ENCODE results near the gene EXOG.

The EXOG gene

GRCh38 chr3:38510631-38511030, 14.5 kb downstream of the EXOG start:
- no peak for DNase-seq (ENCODE audit: low read depth)

DNA sequence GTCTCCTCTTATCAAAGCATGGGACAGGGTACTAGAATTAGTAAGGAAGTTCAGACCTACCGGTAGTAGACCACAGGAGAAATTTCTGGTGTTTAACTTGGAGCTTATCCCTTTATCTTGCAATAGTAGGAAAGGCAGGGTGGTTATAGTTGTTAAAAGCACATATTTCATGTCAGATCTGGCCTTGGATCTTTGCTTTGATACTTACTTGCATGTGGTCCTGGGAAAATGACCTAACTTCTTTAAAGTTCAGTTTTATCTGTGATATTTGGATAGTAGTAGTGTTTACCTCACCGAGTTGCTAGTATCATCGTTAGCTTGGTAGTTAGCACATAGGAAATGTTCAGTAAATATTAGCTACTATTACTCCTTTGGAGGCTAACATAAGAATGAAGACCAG, 15.4 kb downstream of the EXOG start:
- peak; percentile 7 for DNase-seq (ENCODE audit: low read depth)

GRCh38 chr3:38515367-38515766, 19.2 kb downstream of the EXOG start:
- no peak for DNase-seq (ENCODE audit: low read depth)

DNA sequence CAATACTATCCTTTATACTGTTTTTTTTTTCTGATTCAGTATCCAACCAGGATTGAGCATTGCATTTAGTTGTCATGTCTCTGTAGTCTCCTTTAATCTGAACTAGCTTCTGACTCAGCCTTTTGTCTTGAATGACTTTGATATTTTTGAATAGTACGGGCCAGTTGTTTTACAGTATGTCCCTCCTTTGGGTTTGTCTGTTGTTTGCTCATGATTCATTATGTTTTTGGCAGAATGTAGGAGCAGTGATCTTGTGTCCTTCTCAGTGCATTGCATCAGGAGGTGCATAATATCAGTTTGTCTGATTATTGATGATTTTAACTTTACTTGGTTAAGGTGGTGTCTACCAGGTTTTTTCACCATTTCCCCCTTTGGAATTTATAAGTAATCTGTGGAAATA, 20.5 kb downstream of the EXOG start:
- DNase-seq (ENCODE audit: low read depth): no peak

GRCh38 chr3:38519000-38519399, 22.9 kb downstream of the EXOG start:
- DNase-seq (ENCODE audit: low read depth): peak; percentile 44

DNA sequence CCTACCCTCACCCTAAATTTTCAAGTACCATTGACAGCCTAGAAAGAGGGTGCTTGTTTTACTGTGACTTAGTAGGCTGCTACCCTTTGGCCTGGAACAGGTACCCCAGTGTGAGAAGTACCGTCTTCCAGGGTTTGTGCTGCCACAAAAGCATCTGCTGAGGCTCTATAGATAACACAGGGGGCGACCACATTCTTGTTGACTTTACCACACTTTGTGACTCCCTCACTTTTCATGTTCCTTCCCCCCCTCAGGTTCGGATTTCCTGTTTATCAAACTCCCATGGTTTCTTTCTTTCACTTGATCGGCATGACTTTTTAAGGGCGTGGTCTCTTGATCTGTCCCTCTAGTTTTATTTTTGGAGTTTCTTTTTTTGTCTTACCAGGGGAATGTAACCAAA, 23.5 kb downstream of the EXOG start:
- no peak for DNase-seq (ENCODE audit: low read depth)

- peak; percentile 57 for DNase-seq (ENCODE audit: low read depth)
Observed at GRCh38 chr3:38521391-38521987, 25.3 kb downstream of the EXOG start.

- DNase-seq (ENCODE audit: low read depth): no peak
Observed at GRCh38 chr3:38522002-38522401, 25.9 kb downstream of the EXOG start.

DNA sequence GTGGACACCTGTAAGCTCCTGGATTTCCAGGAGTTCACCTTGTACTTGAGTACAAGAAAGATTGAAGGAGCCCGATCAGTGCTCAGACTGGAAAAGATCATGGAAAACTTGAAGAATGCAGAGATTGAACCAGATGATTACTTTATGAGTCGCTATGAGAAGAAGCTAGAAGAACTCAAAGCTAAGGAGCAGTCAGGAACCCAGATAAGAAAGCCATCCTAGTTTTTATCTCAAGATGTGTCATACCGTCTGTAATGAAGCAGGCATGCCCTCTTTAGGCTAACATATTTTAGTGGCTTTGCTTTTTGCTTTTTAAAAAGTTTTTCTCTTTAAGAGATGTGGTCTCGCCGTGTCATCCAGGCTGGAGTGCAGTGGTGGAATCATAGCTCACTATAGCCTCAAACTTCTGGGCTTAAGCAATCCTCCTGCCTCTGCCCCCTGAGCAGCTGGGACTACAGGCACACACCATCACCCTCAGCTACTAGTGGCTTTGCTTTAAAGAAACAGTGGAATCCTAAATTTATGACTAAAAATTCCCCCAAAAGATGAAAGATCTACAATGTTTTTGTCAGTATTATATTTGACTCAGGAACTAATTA, 28.1 kb downstream of the EXOG start:
- DNase-seq (ENCODE audit: low read depth): peak; percentile 56

GRCh38 chr3:38526792-38527191, 30.7 kb downstream of the EXOG start:
- DNase-seq (ENCODE audit: low read depth): no peak

- DNase-seq (ENCODE audit: low read depth): no peak
Observed at GRCh38 chr3:38528457-38528856, 32.3 kb downstream of the EXOG start.

- no peak for DNase-seq (ENCODE audit: low read depth)
Observed at GRCh38 chr3:38532529-38532928, 36.4 kb downstream of the EXOG start.

- no peak for DNase-seq (ENCODE audit: low read depth)
Observed at GRCh38 chr3:38533285-38533976, 37.3 kb downstream of the EXOG start.

DNA sequence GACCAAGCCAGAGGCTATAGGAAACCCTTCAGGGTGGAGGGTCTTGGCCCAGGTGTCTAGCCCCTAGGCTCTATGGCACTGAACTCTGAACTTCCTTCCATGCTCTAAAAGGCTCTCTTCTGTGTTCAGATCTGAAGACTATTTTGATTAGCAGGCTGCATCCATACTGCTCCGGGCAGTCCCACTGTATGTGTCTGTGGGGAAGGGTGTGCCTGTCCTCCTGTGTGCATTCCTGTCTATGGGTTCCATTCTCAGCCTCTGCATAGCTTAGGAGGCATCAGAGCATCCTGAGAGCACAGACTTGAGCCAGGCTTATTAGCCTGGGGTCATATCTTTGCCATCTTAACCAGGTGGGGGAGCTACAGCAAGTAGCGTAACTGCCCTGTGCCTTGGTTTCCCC, 38.0 kb downstream of the EXOG start:
- DNase-seq (ENCODE audit: low read depth): no peak

DNA sequence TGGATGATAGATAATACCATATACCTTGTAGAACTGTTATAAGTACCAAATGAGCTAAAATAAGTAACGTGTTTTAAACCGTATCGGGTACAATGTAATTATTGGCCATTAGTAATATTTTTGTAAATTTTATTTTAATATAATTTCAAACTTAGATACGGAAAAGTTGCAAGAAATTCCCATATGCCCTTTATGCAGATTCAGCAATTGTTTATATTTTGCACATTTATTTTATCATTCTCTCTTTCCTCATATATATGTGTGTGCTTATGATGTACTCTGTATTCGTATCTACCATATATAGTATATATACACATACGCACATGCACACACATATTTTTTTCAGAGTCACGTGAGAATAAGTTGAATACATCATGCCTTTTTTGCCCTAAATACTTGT, 38.5 kb downstream of the EXOG start:
- DNase-seq (ENCODE audit: low read depth): no peak

DNA sequence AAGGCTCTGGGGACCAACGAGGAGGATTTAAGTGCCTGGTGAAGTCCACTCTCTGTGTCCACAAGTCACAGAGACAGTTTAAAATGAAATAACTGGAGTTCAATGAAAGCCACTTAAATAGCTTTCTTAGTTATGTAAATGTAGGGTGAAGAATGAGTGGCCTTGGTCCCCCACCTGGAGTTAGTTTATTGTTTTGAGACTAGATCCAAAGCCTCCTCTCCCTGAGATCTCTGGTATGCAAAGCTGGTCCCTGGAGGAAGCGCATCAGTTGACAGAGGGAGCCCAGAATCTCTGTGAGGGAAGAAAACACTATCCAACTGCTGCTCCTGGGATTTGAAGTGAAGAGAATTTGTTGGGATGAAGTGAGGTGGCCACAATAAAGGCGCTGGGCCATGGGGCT, 40.5 kb downstream of the EXOG start:
- DNase-seq (ENCODE audit: low read depth): no peak

GRCh38 chr3:38538773-38539353, 42.7 kb downstream of the EXOG start:
- DNase-seq (ENCODE audit: low read depth): no peak

DNA sequence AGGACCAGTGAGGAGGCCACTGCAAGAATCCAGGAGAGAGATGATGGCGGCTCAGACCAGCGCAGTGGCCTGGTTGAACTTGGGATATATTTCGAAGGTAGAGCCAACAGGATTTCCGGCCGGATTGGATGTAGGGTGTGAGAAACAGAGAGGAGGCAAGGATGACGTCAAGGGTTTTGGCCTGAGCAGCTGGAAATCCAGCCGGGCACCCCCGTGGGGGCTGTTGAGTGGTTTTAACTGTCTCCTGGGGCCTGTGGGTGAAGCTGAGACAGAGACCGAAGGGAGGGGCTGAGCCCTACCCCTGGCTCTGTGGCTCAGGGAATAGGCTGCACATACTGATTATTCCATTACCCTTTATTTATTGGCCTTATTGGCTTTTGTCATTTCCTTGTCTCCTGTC, 45.7 kb downstream of the EXOG start:
- DNase-seq (ENCODE audit: low read depth): no peak

GRCh38 chr3:38542401-38543298, 46.5 kb downstream of the EXOG start:
- DNase-seq (ENCODE audit: low read depth): no peak

DNA sequence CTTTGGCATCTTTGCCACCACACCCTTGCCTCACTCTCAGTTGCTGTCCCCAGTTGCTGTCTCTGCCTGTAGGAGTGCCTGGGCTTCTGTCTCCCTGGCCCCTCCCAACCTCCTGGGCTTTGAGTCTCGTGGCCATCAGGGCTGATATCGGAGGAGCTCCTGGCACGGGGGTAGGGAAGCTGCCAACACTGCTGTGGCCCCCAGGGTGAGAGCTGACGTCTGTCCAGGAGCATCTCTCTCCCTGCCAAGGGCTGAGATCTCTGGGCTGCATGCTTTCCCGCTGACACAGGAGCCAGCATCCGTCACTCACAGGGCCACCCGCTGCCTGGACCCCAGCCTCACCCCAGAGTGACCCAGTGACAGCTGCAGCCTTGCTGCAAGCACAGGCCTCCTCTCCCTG, 47.4 kb downstream of the EXOG start:
- DNase-seq (ENCODE audit: low read depth): no peak

DNA sequence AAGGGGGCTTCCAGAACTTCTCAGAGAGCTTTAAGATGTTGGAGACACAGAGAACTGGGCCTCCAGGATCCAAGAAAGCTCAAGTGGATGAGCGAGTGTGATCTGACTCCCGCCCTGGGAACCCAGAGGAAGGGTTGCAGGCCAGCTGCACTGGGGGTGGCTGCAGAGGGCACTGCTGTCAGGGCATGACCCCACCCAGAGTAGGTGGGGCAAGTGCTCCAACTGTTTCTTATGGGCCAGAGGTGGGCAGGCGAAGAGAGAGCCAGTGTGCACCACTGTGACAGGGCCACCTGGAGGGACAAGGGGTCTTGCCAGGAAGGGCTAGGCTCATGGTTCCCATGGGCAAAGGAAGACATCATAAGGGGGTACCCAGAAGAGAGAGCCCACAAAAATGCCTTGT, 48.8 kb downstream of the EXOG start:
- no peak for DNase-seq (ENCODE audit: low read depth)

- no peak for DNase-seq (ENCODE audit: low read depth)
Observed at GRCh38 chr3:38545550-38545949, 49.4 kb downstream of the EXOG start.

Measured in amniotic epithelial cell (primary cell).